ENCODE data around the gene DOLPP1.

The DOLPP1 gene

DNA sequence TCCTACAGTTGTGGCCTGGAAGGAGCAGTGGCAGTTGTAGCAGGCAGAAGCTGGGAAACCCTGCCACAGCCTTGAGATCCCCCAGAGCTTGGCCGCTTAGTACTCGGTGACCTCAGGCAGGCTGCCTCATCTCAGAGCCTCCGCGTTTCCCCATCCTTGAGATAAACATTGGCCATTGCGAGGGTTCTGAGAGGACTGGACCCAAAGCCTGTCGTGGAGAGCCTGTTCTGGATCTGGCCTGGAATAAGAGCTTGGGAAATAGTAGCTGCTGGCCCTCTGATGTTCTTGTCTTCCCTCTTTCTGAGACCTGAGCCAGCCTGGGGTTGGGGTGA lies 43.2 kb upstream of the DOLPP1 start:
- Histone ChIP-seq H4K20me1 (peaks cover 0 to 55% (median 40%) of the 10 kb centered on the region in 11 experiments; a peak in 18 of 22 replicates), H3K4me1 (peaks cover 25 to 33% (median 27%) of the 10 kb centered on the region in 10 experiments), H3K4me3 (peak overlapping the region; percentile 85 to 98 (median 94)), H3K36me3 (peaks cover 24 to 35% (median 31%) of the 10 kb centered on the region in 11 experiments), H3K4me2 (peak overlapping the region; percentile 86 to 99 (median 97)), H3K27me3 (no peaks in the 10 kb centered on the region), H3K9ac (peak overlapping the region; percentile 72 to 91 (median 86)), H3K27ac (peak overlapping the region in 8 of 11 experiments; percentile 10 to 84 (median 70); a peak in 11 of 22 replicates), H3K9me3 (replicated peaks in 1 of 11) (no peaks in the 10 kb centered on the region)
- no peak for TF ChIP-seq Cebpa-rat (IDR thresholded peaks at IDR 0.05)

DNA sequence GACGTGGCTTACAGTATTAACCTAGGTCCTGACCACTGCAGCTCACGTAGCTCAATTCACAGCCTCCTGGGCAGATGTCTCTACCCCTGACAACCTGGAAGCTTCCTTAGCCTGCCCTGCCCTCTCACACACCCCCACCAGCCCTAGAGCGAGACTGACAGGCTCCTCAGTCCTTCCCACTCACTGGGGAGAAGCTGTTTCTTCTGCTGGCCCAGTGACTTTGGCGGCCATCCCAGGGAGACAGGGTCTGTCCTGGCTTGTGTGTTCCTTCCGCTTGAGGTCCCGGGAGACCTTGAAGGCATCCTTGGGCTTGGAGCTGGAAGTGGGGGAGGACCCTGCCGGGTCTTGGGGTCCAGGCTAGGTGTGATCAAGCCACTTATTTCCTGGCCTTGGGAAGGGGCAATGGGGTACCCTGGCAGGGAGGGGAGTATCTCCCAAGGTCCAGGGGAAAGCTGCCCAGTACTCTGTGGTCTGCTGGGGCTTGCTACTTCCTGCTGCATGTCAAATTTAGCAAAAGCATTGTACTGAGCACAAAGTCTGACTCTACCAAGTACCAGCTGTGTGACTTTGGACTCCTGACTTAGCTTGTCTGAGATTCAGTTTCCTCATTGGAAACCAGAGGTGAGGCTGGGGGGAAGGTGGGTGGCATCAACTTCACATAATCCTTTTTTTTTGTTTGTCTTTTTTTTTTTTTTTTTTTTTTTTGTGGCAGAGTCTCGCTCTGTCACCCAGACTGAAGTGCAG lies 42.6 kb upstream of the DOLPP1 start:
- Histone ChIP-seq H3K27ac (peak overlapping the region in 7 of 11 experiments; percentile 10 to 84 (median 79); a peak in 7 of 22 replicates), H3K36me3 (peaks cover 27 to 41% (median 36%) of the 10 kb centered on the region in 11 experiments), H3K4me2 (peak overlapping the region; percentile 86 to 99 (median 97)), H3K9me3 (replicated peaks in 1 of 11) (no peaks in the 10 kb centered on the region), H4K20me1 (peaks cover 0 to 55% (median 40%) of the 10 kb centered on the region in 11 experiments; a peak in 18 of 22 replicates), H3K4me3 (peak overlapping the region; percentile 85 to 98 (median 94); a peak in 16 of 20 replicates), H3K4me1 (peaks cover 25 to 33% (median 27%) of the 10 kb centered on the region in 10 experiments), H3K9ac (peak overlapping the region; percentile 72 to 91 (median 86)), H3K27me3 (no peaks in the 10 kb centered on the region)
- no peak for TF ChIP-seq Cebpa-rat (IDR thresholded peaks at IDR 0.05)

DNA sequence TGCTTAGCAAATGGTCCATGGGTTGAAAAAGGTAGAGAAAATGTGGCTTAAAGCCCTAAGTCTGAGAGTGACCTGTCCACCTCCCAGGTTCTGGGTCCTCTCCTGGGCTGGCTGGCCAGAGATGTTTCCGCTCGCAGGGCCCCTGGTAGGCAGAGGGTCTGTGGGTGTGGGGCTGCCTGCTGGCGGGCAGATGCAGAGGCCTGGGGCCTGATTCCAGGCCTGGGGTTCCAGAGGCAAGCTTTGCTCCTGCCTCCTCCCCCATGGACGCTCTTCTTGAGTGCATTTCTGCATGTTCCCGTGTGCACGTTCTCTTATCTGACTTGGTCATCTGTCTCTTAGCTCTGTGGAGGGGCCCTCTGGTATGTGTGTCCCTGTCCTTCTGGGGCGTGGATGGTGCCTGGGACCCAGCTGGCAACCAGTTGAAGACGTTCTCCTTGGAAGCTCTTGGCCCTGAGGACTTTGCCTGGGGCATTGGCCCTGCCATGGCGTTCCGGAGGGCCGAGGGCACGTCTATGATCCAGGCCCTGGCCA lies 40.7 kb upstream of the DOLPP1 start:
- Histone ChIP-seq H3K9ac (peak overlapping the region in 2 of 11 experiments; percentile 23 to 31; a peak in 2 of 22 replicates), H3K4me1 (peaks cover 25 to 33% (median 27%) of the 10 kb centered on the region in 10 experiments), H3K27ac (no peak overlapping the region), H4K20me1 (peaks cover 0 to 57% (median 40%) of the 10 kb centered on the region in 11 experiments; a peak in 18 of 22 replicates), H3K4me3 (no peak overlapping the region), H3K9me3 (replicated peaks in 1 of 11) (no peaks in the 10 kb centered on the region), H3K36me3 (peaks cover 46 to 60% (median 55%) of the 10 kb centered on the region in 11 experiments), H3K4me2 (no peak overlapping the region), H3K27me3 (no peaks in the 10 kb centered on the region)
- TF ChIP-seq Cebpa-rat (IDR thresholded peaks at IDR 0.05) = no peak

DNA sequence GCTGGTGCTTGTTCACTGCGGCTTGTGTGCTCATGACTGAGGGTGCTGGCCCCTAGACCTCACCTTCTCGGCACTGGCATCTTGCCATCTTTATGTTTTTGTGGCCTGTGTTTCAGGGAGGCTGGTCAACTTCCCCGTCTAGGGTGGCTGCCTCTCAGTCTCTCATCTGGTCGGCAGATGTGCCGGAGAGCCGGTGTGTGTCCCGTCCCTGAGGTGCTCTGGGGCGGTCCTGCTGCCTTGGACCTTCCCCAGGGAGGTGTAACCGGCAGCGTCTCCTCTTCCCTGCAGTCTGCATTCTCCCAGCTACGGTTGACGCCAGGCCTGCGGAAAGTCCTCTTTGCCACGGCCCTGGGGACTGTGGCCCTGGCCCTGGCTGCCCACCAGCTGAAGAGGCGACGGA lies 38.9 kb upstream of the DOLPP1 start:
- peaks cover 0 to 54% (median 36%) of the 10 kb centered on the region in 11 experiments; a peak in 18 of 22 replicates for H4K20me1 ChIP-seq

DNA sequence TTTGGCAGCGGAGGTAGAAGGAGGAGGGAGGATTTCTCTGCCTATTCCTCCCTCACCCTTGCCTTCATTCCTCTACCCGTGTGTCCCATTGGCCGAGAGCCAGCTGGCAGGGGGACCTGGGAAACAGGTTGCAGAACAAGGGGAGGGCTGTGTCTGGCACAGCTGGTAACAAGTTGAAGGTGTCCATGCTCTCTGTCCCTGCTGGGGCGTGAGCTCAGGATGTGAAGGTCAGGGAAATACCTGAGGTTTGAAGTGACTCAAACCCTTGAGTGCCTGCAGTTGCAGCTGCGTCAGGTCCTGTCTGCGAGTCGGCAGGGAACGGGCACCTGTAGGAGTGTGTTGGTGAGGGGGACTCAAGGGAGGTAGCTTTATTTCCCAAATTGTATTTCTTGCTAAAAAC lies 28.3 kb upstream of the DOLPP1 start:
- peaks cover 0 to 12% (median 0%) of the 10 kb centered on the region in 11 experiments; a peak in 5 of 22 replicates for H4K20me1 ChIP-seq
- H3K4me1 ChIP-seq = peaks cover 0 to 4% (median 1%) of the 10 kb centered on the region in 10 experiments; a peak in 9 of 20 replicates
- no peak for TF ChIP-seq Cebpa-rat (IDR thresholded peaks at IDR 0.05)
- no peak overlapping the region for H3K27ac ChIP-seq
- peaks cover 84 to 100% (median 94%) of the 10 kb centered on the region in 11 experiments for H3K36me3 ChIP-seq
- no peak overlapping the region for H3K4me2 ChIP-seq
- H3K9me3 ChIP-seq (replicated peaks in 1 of 11) = no peaks in the 10 kb centered on the region
- H3K9ac ChIP-seq = no peak overlapping the region
- no peaks in the 10 kb centered on the region for H3K27me3 ChIP-seq
- H3K4me3 ChIP-seq = no peak overlapping the region

More for the DNA sequence above, 38.9 kb upstream of the DOLPP1 start:
- H3K36me3 ChIP-seq = peaks cover 59 to 78% (median 71%) of the 10 kb centered on the region in 11 experiments
- no peak overlapping the region for H3K4me2 ChIP-seq
- TF ChIP-seq Cebpa-rat (IDR thresholded peaks at IDR 0.05) = no peak
- H3K4me3 ChIP-seq = no peak overlapping the region
- no peaks in the 10 kb centered on the region for H3K27me3 ChIP-seq
- no peak overlapping the region; a peak in 1 of 22 replicates for H3K9ac ChIP-seq
- H3K4me1 ChIP-seq = peaks cover 19 to 23% (median 21%) of the 10 kb centered on the region in 10 experiments
- no peaks in the 10 kb centered on the region for H3K9me3 ChIP-seq (replicated peaks in 1 of 11)
- H3K27ac ChIP-seq = no peak overlapping the region

DNA sequence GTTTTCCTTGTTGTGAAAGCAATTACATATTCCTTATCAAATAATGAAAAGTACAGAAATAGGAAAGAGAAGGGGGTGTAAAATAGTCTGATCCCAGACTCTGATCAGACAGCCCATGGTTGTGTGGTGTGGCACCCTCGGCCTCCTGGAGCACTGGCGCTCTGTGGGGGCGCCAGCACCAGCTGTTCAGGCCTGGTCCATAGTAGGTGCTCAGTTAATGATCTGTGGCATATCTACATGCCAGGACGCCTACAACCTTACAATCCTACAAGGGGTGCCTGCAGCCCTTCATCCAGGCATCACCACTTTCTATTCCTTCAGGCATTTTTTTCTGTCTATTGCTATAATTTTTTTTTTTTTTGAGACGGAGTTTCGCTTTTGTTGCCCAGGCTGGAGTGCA lies 27.9 kb upstream of the DOLPP1 start:
- H3K4me2 ChIP-seq = no peak overlapping the region

DNA sequence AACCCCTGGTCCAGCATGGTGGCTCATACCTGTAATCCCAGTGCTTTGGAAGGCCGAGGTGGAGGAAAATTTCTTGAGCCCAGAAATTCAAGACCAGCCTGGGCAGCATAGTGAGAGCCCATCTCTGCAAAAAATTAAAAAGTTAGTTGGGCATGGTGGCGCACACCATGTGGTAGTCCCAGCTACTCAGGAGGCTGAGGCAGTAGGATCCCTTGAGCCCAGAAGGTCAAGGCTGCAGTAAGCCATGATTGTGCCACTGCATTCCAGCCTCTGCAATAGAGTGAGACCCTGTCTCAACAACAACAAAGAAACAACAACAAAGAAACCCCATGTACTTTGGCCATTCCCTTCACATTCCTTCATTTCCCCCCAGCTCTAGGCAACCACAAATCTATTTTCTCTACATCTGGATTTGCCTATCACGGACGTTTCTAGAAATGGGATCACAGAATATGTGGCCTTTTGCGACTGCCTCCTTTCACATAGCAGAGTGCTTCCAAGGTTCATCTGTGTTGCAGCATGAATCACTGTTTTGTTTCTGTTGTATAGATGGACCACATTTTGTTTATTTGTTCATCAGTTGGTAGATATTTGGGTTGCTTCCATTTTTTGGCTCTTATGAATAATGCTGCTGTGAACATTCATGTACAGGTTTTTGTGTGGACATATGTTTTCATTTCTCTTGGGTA lies 26.6 kb upstream of the DOLPP1 start:
- Histone ChIP-seq H3K4me2 (no peak overlapping the region), H4K20me1 (peaks cover 0 to 5% (median 0%) of the 10 kb centered on the region in 11 experiments; a peak in 5 of 22 replicates), H3K27me3 (no peaks in the 10 kb centered on the region), H3K4me1 (peaks cover 0 to 21% (median 14%) of the 10 kb centered on the region in 10 experiments; a peak in 14 of 20 replicates), H3K36me3 (peaks cover 73 to 100% (median 86%) of the 10 kb centered on the region in 11 experiments), H3K9me3 (replicated peaks in 1 of 11) (no peaks in the 10 kb centered on the region), H3K27ac (no peak overlapping the region), H3K4me3 (no peak overlapping the region), H3K9ac (no peak overlapping the region)
- no peak for TF ChIP-seq Cebpa-rat (IDR thresholded peaks at IDR 0.05)

More for the DNA sequence above, 27.9 kb upstream of the DOLPP1 start:
- TF ChIP-seq Cebpa-rat (IDR thresholded peaks at IDR 0.05) = no peak
- Histone ChIP-seq H3K27ac (no peak overlapping the region), H4K20me1 (peaks cover 0 to 12% (median 0%) of the 10 kb centered on the region in 11 experiments; a peak in 5 of 22 replicates), H3K9me3 (replicated peaks in 1 of 11) (no peaks in the 10 kb centered on the region), H3K27me3 (no peaks in the 10 kb centered on the region), H3K4me3 (no peak overlapping the region), H3K36me3 (peaks cover 80 to 100% (median 91%) of the 10 kb centered on the region in 11 experiments), H3K4me1 (peaks cover 0 to 8% (median 6%) of the 10 kb centered on the region in 10 experiments; a peak in 14 of 20 replicates), H3K9ac (no peak overlapping the region)

DNA sequence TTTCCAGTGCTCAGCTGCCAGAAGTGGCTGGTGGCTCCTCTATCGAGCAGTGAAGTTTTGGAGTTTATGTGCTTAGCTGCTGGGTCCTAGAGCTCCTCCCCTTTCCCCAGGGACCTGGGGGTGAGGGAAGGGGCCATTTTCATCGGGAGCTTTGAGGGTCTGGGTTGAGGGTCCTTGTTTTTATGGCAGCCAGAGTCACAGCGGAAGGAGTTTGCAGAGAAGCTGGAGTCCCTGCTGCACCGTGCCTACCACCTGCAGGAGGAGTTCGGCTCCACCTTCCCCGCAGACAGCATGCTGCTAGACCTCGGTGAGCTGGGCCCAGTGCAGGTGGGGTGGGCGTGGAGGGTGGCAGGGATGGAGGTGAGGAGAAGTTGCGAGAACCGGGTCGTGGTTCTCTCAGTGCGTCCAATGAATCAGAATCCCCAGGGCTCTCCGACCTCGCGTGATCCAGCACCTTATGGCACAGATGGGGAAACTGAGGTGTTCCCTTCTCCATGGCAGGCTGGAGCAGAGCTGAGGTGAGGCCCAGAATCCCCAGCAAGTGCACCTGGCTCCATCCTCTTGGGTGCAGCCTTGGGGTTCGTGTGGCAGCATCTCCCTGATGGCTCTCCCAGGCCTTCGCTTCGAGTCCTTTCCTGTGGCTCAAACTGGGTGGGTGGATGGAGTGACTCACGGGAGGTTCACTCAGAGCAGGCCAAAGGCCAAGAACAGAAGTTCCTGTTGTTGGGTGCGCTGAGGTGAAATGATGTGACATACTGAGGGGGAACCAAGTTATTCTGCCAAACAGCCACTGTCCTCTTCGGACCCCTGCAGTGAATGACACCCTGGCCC lies 21.7 kb upstream of the DOLPP1 start:
- Histone ChIP-seq H3K4me2 (peak overlapping the region in 5 of 11 experiments; percentile 44 to 75 (median 65); a peak in 9 of 22 replicates), H3K27ac (peak overlapping the region in 3 of 11 experiments; percentile 16 to 48 (median 38); a peak in 5 of 22 replicates), H3K9me3 (replicated peaks in 1 of 11) (no peaks in the 10 kb centered on the region), H3K4me3 (no peak overlapping the region), H3K27me3 (no peaks in the 10 kb centered on the region), H4K20me1 (peaks cover 0 to 10% (median 0%) of the 10 kb centered on the region in 11 experiments; a peak in 4 of 22 replicates), H3K4me1 (peaks cover 0 to 32% (median 17%) of the 10 kb centered on the region in 10 experiments; a peak in 14 of 20 replicates), H3K9ac (peak overlapping the region in 6 of 11 experiments; percentile 11 to 48 (median 24); a peak in 5 of 22 replicates), H3K36me3 (peaks cover 76 to 100% (median 86%) of the 10 kb centered on the region in 11 experiments)
- no peak for TF ChIP-seq Cebpa-rat (IDR thresholded peaks at IDR 0.05)
